Glomerular visceral epithelial cell (primary cell): ENCODE data around the gene SMARCE1.

Source experiments
- DNase-seq: peaks from one replicate; pipeline ENCODE4 v3.0.0-alpha.2; 2016; ENCODE audit errors: extremely low spot score

Gene SMARCE1

DNA sequence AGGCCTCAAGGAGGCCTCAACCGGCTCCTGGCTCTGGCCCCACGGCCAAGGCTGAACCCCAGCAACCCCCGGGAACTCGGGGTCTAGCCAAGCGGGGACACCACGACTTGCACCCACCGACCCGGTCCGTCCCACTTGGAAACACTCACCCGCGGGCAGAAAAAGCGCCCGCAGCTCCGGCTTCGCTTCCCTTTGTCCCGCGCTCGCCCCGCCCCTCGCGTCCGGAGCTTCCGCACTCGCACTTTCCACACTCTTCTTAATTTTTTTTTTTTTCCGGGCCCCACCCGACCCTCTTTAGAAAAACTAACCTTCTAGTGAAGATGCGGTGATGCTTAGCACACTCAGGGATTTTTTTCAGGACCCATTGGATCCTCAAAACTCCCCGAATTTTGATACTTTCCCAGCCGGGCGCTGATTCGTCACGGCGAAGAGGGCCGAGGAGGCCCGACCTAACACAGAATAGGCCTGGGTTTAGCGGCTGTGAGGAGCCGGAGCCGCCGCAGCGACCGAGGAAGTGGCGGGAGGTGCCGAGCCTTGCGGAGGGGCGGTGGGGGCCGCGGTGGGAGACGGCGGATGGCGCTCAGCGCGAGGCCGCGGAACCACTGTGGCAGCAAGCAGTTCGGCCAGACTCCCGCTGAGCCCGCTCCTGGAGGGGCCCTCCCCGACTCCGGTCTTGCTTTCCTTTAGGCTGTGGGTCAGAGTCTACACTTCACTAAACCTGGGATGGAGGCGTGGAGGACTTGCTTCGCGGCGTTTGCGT, at the start of gene SMARCE1:
TSS of gene SMARCE1 (minus strand) at position 195 of the 760 bp plus-strand sequence. CDS start 2,016 bp downstream, outside the sequence.
- DNase-seq: peak; percentile 78

DNA sequence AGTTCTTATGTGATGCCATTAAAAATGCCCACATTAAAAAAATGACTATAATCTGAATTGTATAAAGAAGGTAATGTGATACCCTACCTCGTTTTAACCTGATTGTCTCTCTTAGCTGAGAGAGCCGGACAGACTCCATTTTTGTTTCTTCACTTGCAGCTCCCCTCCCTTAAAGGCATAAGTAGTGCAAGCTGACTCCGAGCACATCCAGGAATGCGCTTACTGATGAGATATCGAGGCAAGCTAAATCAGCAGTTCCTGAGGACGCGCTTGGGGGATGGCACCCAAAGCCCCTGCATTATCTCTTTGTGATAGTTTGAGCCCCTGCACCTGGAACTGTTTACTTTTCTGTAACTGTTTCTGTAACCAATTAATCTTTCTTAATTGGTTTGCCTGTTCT, 49.7 kb upstream of the SMARCE1 start:
- no peak for DNase-seq

DNA sequence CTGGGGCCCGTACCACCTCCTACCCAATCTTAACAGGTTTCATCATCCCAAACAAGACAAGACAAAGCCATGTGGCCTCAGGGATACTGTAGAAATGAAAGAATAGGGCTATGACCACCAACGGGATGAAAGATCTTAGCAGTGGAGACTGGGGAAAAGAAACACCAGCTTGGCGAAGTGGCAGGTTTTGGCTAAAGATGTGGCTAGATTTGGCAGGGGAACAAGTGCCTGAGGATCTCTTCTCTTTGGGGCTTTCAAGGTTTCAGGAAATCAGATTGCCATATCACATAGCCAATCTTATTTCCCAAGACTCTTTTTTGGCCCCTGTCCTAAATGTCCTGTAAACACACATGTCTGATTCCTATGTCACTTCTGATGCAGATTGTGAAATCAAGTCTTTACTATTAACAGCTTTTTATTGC, 49.0 kb upstream of the SMARCE1 start:
- no peak for DNase-seq

DNA sequence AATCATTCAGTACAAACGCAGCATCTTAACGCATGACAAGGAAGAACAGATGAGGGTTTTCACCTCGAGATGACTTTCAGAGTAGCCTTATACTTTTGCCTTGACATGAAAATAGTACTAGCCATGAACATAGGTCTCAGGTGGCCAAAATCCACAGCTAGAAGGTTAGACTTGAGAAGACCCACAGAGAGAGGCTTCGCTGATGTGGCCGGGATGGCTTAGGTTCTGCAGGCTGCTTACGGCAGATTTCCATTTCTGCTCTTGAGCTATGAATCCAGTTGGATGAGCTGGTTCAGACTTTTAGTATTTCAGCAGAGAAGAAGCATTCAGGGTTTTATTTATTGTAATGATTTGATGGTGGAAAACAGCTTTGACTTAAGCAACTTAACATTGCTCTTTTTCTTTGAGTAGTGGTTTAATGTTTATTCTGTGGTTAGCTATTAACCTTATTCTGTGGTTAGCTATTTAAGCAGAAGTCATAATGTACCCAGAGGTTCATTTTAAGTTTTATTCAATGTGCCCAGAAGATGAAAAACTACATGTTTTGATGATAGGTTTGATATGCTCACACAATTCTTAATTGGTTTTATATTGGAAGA, 48.4 kb upstream of the SMARCE1 start:
- DNase-seq: no peak

DNA sequence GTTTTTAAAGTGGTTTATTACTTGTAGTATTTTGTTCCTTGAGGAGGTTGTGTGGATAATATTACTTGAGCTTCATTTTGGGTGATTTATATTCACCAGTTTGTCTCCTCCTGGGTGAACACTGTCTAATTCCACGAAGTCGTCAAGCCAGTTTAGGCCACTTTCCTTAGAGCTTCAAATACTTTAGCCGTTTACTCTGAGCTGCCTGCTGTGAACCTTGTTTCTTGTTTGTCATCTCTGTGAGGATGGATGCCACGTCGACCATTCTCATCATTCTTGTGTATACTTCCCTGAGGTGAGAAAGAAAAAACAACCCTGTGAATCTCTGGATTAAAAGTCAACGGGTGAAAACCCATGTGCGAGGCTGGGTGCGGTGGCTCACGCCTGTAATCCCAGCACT, 47.0 kb upstream of the SMARCE1 start:
- DNase-seq: no peak

DNA sequence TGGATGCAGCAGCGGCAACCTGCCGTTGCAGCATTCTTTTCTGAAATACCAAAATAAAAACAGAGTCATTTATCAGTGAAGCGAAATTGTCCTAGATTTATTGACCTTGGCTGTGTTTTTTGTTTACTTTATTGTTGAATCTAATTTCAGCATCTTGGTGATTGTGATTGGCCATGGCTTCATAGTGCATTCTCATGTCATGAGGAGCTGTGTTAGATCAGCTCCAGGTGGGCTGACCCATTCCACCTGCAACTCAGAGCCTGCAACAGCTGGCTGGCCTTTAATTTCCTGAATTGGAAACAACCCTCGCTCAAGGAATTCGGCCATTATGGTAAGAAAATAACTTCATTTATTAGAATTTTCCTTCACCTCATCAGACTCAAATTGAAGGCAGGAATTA, 39.5 kb upstream of the SMARCE1 start:
- no peak for DNase-seq

DNA sequence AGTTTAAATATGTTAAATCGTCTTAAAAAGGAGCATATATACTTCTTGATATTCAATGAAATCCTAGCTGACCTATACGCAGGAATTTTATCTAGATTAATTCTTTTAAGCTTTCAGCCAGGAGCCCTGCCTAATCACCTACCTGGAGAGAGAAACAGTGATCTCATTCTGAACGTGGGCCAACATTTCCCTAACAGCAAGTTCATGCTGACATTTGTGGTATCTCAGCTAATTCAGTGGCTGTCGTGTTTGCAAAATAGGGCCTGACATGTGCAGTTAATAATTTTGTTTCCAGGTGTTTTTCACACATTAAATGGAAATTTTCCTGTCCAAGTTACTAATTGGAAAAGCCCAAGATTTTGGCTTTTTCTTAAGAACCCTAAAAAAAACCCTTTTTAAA, 38.6 kb upstream of the SMARCE1 start:
- DNase-seq: no peak

DNA sequence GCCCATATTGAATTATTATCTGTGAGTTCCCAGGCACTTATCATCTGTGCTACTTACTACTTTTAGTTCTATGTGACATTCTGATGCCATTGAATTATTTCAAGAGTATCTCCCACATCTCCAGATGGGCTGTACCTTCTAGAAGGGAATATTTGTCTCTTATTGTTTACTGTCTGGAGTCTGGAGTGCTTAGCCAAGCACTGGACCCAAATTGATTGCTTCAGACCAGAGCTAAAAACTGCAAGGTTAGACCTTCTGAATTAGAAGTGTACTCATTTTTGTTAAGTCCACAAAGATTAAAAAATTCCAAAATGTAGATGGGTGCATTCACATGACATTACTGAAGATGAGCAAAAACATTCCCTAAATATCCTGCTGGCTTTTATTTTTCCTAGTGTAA, 33.4 kb upstream of the SMARCE1 start:
- DNase-seq: no peak

DNA sequence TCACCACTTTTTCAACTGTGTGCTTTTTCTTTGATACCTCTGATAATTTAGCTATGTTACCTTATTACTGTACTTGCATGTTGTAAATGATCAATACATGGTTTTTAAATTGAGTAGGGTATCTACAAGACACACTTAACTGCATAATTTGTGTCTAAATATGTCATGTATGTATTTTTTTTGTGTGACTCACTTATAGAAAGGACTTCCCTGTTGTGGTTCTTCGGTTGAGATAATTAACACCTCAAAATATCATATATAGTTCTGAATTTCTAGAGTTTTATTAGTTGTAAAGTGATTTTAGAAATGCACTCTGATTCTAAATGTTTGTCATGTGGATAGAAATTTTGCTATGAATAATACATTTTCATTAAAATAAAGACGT, 31.9 kb upstream of the SMARCE1 start:
- no peak for DNase-seq

DNA sequence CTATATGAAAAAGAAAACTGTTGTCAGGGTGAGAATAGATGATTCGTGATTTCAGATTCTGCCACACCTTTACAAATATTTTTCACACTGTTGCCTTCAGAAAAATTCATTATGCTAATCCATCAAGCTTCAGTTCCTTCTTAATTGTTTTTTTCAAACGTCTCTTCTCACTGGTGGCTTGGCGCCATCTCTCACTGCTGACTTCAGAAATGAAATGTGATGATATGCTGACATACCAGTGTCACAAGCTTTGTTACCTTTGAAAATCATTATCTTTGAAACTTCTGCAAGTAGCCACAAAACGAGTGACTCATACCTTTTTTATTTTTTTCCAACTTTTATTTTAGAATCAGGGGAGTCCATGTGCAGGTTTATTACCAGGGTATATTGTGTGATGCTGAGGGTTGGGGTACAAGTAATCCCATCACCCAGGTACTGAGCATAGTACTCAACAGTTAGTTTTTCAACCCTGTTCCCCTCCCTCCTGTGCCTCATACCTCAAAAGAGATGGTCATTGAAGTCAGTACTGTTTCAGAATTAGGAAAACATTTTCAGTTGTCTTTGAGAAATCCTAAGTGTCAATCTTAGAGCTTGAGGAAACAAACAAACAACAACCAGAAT, 31.4 kb upstream of the SMARCE1 start:
- peak; percentile 36 for DNase-seq

DNA sequence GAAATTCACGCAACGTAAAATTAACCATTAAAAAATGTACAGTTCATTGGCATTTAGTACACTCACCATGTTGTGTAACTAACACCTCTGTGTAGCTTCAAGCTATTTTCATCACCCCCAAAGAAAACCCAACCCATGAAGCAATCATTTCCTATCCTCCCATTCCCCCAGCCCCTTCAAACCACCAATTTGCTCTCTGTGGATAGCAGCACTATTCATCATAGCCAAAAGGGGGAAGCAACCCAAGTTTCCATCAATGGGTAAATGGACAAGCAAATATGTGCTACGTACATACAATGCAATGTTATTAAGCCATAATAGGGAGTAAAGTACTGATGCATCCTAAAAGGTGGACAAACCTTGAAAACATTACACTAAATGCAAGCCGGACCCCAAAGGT, 28.3 kb upstream of the SMARCE1 start:
- no peak for DNase-seq

DNA sequence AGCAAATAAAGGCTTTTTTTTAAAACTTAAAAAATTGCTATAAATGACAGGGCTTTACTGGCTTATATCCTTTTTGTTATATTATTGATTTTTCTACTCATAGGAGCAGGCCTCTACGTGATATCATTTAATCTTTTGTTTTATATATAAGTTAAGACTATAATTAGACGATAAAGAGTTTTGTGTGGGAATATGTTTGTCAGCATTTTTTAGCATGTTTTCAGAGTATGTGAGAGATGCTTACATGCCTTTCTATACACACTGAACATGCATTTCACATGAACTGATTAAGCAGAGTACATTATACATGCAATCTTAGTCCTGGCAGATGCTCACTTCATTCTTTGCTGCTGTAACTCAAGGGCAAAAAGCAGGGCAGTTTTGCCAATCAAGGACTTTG, 25.0 kb upstream of the SMARCE1 start:
- no peak for DNase-seq

DNA sequence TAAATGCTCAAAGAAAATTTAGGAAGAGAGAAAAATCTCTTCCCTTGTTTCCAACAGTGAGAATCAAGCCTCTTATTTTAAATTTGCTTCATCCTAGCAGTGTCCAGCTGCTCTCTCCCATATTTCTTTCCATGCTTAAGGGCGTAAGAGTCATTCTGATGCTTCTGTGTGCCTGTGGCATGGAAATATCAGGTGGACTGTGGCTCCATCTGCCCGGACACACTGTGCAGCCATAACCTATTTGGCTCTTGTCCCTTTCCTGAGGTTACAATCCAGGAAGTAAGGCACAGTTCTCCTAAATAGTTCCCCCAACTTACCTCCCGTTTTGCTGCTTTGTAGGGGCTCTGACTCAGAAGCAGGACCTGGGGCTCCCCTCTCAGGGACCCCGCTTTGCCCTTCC, 23.7 kb upstream of the SMARCE1 start:
- DNase-seq: no peak

DNA sequence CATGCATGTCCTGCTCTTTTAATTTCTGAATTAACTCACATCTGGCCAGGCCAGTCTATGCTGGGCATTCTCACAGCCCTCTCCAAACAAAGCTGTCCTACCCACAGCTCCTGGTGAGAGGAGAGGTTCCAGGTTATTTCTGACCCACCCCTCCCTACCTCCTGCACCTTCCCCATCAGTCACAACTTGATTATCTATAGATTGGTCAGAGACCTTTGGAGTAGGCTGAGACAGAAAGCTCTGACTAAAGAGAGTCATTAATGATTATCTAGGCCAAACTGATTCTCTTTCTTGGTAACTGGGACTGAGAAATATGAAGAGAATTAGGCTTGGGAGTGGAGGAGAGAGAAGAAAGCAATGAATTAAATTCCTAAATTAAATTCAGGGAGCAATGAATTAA, 18.7 kb upstream of the SMARCE1 start:
- DNase-seq: no peak

DNA sequence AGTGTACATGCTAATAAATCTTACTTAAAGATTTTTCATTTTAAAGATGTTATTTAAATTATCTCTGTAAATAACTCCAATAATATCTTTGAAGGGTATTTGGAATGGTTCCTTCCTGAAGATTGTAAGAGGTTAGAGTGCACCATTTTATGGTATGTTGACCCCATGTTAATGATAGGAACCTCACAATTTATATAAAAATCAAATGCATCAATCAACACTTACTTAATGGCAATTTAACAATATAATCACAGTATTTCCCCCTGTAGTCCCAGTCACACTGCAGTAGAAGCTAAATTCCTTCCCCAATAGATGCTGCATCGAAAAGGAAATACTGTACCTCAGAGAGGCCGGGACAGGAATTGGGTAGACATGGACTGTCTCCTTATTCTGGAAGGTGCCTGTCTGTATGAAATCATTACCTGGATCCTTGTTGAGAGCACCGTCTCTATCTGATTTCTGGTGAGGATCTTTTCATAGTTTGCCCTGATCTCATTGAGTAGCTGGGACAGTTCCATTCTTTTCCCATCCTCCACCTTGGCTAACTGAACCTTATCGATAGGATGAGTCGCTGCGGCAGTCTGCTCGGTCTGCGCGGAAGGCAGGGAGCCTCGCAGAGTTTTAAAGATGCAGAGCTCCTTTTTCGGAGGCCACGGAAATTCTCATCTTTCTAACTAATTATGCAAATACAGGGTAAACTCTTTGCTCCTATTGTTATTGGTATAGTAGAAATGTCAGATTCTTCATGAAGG, 17.1 kb upstream of the SMARCE1 start, which contains the start of gene KRT222:
TSS of gene KRT222 (minus strand) at position 596 of the 752 bp plus-strand sequence. CDS start at position 518, 78 bp downstream.
- no peak for DNase-seq

DNA sequence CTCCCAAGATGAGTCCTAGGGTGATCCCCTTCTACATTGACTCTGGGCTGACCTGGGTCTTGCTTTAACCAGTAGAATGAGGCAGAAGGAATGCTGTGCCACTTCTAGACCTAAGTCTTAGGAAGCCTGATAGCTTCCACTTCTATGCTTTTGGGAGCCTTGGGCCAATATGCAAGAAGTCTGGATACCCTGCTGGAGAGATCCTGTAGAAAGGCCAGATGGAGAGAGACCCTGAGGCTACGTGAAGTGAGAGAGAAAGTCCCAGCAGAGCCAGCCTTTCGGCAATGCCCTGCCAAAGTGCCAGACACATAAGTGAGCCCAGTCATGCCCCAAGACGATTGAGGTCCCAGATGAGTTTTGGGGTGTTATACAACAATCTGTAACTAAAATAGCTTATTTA, 15.6 kb upstream of the SMARCE1 start:
- no peak for DNase-seq

DNA sequence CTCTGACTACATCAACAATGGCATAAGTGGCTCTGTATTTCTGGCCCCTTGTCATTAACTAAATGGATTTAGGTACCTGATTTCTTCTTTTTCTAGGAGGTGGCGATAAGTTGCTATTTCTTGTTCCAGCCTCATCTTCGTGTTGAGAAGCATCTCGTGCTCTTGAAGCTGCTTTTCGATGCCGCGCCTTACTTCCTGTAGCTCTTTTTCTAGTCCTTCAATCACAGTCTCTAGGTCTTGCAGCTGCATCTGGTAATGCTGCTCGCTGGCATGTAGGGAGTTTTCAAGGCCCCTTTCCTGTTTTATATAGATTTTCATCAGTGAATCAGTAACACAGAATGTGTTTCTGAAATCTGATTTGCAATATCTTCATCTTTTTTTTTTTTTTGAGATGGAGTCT, 12.3 kb upstream of the SMARCE1 start:
- no peak for DNase-seq

DNA sequence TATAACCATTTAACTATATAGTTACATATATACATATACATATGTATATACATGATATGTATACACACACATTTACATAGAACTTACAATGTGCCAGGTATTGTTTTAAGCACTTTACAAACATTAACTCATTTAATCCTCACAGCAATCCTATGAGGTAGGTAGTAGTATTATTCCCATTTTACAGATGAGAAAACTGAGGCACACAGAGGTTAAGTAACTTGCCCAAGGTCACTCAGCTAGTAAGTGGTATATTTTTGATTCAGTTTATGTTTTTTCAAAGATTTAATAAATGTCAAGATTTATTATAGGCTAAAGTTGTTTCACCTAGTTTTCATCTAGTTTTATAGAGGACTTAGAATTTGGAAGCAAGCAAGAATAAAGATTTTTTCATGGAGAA, 10.8 kb upstream of the SMARCE1 start:
- DNase-seq: no peak

DNA sequence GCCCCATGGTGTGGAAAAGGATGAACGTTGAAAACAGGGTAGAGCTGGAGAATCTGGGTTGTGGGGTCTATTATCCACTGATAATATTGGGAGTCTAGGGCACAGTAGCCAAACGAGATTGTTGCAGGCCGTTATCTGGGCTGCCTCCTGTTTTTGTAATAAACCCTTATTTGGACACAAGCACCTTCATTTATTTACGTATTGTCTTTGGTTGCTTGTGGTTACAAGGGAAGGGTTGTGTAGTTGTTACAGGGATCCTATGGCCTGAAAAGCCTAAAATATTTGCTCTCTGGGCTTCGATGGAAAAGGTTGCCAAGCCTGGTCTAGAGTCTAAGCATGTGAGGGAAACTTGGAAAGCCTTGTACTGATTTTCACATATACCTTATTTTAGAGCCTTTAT, 4.3 kb upstream of the SMARCE1 start:
- no peak for DNase-seq

DNA sequence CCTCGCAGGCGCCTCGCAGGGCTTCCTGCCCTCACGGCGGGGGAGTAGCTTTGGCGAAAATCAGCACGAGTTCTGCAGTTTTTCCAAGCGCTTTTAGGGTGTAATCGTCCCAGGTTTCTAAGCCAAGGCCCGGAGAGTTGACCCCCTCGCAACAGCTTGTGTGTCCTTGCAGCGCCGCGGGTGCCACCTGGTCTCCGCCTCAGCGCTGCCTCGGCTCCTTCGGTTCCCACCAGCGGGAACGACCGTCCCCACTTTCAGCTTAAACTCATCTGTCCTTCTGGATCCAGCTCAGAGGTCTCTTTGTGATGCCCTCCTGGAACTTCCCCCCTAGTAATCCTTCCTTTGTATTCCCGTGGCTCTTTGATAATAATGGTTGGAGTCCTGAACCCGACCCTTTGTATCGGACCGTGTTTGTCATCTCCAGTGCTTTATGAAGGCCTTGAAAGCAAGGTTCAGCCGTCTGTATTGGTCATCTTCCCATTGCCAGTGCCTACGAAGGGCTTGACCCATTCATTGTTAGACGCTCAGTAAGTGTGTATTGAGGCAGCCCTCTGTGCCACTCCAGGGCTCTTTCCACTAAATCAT, 858 bp upstream of the SMARCE1 start:
- peak; percentile 8 for DNase-seq

DNA sequence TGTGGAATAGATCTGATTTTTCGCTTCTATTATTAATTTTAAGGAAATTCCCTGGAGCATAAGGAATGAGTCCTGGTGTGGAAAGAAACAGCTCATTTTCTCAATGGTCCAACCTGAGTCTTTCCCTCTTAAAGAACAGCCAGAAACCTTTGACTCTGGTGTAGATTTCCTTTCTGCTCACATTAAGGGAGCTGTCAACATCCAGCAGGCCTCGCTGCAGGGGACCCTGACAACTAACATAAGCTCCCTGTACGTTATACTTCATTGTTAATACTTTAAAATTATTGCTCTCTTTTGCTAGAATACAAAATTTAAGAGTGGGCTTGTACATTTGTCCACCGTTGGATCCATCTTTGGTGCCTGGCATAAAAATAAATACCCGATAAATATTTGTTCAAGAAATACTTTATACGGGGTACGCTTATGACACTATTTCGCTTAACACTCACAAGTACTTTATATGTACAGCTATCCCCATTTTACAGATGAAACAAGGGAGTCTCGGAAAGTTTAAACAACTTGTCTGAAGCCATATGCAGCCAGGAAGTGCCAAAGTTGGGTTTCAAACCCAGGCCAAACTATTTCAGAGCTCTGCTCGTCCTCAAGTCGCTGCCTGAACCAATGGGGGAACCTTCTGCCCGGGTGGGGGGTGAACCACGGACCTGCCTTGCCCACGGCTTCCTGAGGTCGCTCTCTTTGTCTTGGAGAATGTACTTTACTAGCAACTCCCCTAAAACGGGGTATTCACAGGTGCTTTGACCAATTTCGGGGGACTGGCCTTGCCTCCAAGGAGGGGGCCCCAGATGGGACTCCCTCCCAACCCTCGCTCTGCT, 611 bp downstream of the SMARCE1 start:
- DNase-seq: peak; percentile 44
